NCI-H146 treated with DMSO at 0.1 percent for 48 hours (cell line): ENCODE results near the gene WBP1L.

Experiments used
- DNase-seq: peaks from one replicate; lab custom pipeline; 2025; ENCODE audit not compliant: unreplicated experiment; lab: John Stamatoyannopoulos, UW

Gene WBP1L

DNA sequence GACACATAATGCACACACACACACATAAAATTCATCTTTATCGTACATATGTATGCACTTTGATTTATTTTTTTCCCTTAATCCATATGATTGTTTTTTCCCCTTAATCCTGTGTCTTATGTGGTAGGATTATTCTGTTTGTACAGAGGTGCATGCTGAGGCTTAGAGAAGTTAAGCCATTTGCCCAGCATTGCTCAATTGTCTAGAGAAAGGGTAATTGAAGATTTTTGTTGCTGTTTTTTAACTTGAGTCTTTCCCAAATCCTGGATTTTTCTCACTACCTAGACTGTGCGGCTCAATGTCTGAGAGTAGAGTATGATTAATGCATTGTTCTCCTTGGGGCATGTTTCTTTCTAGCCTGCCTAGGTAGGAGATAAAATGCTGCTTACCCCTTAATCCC lies 35.0 kb downstream of the WBP1L start:
- no peak for DNase-seq

DNA sequence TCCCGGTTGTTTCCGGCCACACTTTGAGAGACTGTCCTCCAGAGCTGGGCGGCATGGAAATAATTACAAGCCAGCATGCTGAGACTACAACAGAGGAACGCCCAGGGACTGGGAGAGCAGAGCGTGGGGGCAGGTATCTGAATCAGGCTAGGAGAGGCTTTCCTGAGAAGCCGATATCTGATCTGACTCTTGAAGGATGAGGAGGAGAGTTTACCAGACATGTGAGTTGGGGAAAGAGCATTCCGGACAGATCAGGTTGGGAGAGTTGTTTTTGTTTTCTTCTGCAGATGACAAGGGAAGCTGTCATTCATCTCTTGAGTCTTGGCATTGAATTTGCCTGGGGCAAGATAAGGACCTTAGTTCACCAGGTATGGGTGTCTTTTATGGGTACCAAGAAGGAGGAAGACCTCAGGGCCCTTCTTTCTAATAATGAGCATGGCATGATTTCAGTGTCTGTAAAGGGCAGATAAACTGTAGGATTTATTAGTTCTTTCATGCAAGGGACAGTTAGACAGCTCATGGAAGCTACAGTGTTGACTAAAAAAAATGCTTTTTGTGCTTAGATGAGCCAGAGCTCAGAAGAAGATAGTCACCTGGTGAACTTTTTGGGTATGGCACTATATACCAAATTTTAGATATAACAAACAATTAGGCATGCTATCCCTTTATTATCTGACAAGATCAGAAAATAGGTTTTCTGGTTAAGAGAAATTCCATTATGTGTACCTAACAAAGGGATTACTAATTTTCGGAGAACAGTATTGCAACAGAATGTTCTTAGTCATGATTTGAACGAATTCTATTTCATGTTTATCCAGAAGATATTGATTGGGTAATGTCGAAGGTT lies 36.2 kb downstream of the WBP1L start:
- DNase-seq: no peak

DNA sequence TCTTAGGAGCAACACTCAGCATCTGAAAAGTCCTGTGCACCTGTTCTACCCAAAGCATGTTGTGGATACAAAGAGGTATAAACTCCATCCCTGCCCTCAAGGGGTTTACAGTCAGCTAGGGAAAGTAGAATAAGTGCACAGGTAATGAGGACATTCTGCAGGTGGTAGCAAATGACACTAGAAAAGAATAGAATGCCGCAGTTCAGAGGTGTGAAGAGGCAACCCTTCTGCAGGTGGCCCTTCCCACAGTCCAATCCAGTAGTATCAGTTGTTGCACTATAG lies 36.7 kb downstream of the WBP1L start:
- no peak for DNase-seq

DNA sequence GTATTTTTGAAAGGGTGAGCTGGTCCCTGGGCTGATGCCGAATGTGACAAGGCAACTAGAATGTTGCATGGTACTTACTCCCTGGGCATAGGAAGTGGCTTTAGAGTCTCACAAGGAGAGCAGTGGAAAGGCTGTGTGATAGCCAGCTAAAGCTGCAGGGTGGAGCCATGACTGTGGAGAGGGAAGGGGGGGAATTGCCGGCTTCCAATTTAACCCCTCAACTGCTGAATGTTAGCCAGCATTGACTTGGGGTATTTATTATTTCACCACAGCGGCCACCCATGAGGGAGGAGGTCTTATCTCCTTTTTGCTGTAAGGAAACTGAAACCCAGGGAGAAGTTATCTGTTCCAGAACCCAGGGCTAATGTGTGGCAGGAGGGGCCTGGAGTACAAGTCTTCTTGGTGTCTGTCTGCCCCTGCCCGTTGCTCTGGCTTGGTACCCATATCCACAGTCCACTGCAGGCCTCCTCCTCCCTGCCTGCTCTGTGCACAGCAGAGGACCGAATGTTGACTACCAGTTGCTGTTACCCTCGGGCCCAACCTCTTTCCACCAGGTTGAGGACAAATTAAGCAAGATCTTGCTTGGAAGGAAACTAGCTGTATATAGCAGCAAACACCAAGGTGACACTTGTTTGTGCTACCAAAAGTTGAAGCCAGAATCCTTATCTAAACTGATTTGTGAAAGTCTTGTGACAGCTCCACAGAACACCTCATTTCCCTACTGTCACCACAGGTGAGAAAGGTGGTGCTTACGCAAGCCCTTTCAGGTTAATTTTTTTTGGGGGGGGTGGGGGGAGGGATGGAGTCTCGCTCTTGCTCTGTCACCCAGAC lies 37.6 kb downstream of the WBP1L start:
- DNase-seq: no peak

DNA sequence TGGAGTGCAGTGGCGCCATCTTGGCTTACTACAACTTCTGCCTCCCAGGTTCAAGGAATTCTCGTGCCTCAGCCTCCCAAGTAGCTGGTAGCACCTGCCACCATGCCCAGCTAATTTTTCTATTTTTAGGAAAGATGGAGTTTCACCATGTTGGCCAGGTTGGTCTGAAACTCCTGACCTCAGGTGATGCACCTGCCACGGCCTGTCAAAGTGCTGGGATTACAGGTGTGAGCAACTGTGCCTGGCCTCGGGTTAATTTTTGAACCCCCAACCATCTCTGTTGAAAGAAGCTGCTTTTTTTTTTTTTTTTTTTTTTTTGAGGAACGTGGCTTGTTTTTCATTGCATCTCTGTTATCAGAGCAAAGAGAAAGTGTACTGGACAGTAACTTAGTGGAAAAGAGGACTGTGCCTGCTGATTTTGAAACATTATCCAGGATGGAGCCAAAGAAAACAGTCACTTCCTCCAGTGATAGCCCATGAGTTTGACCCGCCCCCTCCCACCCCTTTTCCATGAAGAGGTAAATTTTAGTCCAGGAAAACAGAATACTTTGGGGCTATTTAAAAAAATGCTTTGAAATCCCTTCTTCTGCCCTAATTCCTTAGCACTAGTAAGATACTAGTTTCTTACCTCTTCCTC lies 38.3 kb downstream of the WBP1L start:
- DNase-seq: no peak

DNA sequence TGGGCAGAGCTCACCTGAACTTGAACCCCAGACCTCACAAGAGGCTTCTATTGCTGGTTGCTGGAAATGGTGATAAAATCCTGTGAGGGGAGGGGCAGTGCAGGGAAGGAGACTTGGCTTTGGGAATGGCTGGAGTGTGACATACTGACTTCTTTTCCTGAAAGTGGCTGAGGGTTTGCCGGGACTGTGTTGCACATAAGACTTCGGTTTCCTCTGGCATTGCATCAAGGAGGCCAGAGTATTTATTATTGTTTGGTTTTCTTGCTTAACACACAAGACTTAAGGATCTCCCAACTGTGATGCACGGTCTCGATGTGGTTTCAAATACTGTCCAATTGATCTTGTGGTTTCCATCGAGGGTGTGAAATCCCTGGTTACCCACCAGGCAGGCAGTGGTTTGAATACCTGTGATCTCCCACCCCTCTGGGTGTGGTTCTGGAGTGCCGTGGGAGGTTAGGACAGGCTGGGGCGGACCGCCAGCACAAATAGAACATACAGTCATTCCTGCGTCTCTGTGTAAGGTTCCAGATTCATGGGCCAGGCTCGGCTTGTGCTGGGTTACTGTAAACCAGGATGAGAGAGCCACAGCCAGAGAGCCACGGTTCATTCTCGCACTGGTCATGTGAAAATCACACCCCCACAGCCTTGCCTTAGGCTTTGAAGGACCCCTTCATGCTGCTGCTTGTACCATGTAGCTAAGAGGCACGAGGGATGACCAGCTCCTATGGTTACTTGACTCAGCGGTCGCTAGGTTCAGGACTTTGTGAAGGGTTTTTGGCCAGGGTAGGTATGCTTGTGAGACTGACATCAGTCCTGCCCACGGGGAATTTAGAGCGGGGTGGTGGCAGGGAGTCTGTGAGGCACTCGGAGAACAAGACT lies 39.2 kb downstream of the WBP1L start:
- DNase-seq: no peak

DNA sequence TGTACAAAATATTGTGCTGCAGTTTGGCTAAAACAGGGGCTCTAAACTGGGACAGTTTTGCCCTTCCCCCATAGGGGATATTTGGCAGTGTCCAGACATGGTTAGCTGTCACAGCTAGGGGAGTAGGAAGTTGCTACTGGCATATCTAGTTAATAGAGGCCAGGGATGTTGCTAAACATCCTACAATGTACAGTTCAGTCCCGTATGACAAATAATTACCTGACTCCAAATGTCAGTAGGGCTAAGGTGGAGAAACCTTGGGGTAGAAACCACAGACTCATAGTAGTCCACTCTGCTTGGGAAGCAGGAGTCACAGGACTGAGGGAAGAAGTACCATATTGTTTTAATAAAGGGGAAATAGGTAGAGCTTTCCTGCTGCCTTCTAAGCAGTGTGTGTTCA lies 39.8 kb downstream of the WBP1L start:
- DNase-seq: no peak

DNA sequence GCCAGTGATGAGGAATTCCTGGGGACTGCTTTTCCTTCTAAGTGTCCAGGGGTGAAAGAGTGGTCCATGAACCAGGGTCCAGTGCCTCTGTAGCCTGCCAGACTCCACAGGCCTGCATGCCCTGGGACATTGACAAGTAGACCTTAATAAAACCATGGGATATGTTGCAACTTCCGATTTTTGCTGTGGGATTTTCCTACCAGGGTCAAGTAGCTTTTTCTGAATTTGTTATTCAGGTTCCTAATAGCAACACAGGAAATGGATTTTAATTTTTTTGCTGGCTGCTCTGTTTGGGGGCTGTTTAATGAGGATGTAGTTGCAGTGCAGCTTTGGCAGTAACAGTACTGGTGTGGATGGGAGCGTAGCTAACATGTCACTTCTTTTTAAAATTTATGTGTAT lies 42.1 kb downstream of the WBP1L start:
- no peak for DNase-seq

DNA sequence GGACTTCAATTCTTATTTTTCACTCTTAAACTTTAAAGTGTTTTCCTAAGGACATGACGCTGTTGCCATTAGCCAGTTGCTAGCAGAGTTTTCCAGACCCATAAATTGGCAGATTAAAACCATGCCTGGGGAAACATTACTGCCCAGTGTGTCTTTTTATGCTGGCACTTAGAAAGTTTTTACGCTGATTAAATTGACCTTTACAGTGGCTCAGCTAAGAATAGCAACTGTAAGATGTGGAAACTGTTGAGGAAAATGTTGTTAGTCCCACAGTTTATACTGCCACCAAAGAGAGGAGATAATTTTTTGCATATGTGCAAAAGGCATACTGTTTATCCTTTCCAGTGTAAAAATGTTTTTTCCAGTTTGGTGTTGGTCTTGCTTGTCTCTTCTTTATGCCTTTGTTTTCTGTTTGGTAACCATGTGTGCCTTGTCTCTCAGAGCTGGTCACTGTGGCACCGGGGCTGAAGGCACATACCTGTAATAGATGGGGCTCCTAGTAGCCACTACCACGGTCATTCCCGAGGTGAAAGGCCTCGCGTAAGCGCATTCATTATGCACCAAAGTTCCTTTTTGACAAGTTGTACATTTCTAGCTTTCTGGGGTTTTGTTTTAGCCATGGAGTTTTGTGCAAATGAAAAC lies 48.1 kb downstream of the WBP1L start:
- no peak for DNase-seq

DNA sequence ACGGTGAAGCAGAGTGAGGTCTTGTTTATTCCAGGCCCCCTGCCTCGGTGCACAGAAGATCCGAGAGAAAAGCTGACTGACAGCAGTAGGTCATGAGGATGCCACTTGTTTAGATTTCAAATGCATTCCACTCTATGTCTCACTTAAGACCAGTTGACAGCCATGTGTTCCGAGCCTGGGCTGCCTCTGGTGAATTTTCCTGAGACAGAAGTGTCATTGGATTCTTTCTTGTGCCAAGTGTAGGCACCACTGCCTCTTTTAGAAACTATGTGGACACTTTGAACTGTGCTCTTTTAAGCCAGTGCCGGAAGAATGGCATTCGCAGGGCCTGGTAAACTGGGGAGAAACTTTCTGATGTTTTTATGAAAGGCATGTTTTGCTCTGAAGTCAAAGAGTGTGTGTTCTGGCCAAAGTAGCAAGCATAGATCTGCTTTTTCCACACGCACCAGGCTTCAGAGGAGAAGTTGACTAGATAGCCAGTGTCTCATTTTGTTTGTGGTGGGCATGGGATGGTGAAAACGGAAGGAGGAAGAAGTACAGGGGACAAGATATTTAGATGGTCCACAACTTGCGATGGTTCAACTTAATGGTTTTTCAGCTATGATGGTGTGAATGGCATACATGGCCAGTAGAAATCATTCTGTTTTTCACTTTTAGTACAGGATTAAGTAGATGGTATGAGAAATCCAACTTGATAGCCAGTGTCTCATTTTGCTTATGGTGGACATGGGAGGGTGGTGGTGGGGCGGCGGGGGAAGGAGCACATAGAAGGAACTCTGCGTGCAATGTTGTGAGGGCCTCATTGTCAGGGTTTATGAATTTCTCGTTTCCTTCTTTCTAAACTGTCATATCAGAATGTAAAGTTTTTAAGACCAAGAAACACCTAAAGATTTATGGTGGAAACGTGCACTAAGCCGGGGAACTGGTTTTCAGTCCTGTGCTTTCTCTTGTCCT lies 52.0 kb downstream of the WBP1L start:
- DNase-seq: no peak

DNA sequence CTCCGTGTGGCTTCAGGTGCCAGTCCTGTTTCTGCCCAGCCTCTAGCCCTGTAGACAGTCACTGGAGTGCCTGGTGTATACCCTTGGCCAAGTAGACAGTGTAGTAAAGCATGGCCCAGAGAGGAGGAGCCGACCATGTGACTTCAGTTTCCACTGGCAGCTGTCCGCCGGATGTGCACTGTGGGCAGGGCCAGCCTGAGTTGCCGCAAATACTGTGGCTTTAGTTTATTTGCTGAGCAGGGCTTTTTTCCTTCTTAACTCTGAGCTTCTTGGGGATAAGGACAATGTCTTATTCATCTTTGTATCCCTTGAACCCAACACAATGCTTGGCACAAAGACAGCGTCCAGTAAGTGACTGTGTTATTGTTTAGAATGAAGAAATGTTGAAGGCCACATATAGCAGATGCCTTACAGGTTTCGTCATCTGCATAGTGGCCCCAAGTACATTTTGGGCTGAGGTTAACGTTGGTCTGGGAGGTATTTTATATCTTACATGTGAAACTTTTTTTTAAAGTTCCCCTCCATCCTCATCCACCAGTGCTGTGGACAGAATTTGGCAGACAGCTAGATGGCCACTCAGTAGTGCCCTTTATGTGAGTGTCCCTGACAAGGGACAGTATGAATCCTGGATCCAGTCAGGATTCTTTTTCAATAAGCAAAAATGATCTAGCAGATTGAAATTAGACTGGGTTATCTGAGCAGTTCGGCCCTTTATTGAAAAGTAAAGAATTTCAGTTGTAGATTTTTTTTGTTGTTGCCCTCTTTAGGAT lies 52.8 kb downstream of the WBP1L start:
- no peak for DNase-seq

DNA sequence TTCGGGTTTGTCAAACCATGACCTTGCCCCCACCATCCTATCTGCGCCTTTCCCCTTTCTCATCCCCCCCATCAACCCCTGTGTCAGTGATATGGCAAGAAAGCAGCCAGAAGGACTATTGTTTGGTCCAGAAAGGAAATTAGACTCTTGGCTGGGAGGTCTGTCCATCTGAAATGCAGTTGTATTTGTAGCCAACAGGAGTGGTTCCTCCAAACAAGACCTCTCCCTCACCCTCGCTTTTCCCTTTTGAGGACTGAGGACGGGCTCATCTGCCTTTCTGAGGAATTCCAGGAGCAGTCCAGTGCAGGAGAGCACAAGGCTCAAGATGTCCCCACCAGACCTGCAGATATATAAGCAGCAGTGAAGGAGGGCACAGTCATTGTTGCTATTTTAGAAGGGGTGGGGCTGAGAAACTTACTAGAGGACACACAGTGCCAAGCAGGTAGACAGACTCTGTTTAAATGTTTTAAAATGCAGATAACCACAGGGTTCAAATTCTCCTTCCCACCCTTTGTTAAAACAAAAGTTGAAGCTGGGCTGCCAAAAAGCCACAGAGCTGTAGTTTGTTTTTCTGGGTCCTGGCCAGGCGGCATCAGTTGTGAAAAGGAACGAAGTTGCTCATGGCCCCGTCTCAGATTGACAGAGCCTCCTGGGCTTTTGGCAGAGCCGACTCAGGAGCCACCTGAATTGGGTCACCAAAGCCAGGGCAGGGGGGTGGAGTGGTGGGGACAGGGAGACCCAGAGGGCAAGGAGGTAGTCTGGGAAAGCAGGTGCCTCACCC lies 56.1 kb downstream of the WBP1L start:
- DNase-seq: no peak

DNA sequence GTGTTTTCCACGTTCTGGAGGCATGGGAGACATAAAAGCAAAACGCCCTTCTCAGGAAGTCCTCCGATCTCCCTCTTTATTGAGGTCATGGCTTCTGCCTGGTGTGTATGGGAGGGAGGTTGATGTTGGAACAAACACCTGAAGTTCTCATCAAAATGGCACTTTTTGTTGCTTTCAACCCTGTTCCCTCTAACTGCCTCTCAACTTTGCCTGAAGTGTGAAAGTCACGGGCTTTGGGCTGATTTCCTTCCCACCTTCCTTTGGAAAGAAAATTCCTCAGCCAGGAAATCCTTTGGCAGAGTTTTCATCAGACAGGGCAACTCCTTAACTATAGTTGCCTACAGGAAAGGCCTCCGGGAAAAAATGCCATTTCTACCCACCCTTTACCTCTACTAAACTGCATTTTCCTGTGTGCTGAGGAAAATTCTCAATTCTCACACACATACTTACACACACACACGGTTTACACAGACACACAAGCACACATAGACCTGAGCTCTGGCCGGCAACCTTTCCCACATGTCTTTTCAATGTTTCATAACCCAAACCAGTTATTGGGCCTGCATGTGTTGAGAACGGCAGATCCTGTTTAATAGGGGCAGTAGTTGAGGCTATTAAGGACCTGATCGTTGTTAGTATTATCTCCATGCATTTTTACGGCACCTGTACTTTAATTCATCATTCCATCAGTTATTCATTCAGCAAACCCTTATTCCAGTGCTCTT lies 57.0 kb downstream of the WBP1L start:
- DNase-seq: no peak

DNA sequence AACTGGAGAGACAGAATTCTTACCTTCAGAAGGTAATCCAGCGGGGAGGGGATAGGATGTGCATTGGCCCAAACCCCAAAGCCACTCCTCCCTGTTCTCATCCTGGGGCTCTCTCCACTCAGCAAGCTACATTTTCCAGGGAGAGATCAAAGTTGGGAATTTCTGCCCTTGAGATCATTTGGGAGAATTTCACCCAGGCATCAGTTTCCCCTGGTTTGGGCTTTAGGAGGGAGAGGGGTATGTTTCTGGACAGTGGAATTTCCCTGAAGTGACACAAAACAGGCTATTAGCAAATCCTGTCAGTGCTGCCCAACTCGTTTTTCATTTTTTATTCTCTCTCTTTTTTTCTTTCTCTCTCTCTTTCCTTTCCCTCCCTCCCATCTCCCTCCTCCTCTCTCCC lies 57.7 kb downstream of the WBP1L start:
- DNase-seq: no peak

DNA sequence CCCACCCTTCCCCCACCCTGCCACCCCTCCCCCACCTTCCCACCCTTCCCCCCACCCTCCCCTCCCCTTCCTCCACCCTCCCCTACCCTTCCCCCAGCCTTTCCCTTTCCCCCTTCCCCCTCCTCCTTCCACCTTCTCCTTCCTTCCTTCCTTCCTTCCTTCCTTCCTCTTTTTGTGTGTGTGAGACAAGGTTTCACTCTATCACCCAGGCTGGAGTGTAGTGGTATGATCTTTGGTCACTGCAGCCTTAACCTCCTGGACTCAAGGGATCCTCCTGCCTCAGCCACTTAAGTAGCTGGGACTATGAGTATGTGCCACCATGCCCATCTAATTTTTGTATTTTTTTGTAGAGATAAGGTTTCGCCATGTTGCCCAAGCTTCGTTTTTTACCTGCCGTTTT lies 58.2 kb downstream of the WBP1L start:
- DNase-seq: no peak

DNA sequence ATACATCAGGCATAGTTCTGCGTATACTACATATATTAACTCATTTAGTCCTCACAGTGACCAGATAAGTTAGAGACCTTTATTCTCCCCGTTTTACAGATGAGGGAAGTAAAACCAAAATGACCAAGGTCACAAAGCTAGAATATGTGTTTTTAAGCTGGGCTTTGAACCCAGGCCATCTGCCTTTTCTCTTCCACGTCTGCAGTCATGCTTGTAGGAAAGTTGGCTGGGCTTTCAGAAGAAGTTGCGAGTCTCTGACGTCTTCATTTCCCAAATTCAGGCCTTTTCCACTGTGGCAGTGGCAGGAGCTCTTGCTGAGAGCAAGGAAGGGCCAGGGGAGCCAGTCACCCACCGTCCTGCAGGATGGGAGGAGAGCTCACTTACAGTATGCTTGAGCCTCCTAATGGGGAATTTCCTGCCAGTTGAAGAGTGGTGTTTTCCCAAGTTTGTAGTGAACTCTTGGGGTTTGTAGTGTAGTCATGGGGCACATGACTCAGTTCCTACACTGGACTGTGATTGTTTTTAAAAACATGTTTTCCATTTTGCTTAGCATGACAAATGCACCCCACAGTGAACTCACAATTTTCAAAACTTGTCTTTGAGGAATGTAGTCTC lies 59.3 kb downstream of the WBP1L start:
- DNase-seq: no peak
